ENCODE measurements around the gene RSU1. TPM values are rescaled to one million over a fixed set of nuclear protein-coding genes. Genes with fewer than 3 reads are reported as not detected.

Gene RSU1
- total and polyA plus RNA-seq, 2 of the 13 experiments (the other 11 are each of a cell fraction or from before 2014, with no cell fraction given) = 32.3 to 35.1 TPM

DNA sequence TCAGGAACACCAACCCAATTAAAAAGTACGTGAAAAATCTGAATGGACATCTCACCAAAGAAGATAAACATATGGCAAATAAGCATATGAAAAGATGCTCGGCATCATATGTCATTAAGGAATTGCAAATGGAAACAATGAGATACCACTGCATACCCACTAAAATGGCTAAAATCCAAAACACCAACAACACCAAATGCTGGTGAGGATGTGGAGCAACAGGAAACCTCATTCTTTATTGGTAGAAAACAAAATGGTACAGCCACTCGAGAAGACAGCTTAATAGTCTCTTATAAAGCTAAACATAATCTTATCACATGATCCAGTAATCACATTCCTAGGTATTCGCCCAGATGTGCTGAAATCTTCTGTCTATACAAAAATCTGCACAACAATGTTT, 13.1 kb downstream of the RSU1 start:
- no peaks in the 10 kb centered on the region for H3K27me3 ChIP-seq (ENCODE audit: control insufficient read depth in 1 of 2, insufficient read depth in 2 of 2, low read length in 2 of 2)
- no peak overlapping the region for H3K4me3 ChIP-seq (replicated peaks in 1 of 3; ENCODE audit: insufficient read depth in 1 of 3, low read depth in 2 of 3, low read length in 3 of 3)
- TF ChIP-seq, protein P1, sequence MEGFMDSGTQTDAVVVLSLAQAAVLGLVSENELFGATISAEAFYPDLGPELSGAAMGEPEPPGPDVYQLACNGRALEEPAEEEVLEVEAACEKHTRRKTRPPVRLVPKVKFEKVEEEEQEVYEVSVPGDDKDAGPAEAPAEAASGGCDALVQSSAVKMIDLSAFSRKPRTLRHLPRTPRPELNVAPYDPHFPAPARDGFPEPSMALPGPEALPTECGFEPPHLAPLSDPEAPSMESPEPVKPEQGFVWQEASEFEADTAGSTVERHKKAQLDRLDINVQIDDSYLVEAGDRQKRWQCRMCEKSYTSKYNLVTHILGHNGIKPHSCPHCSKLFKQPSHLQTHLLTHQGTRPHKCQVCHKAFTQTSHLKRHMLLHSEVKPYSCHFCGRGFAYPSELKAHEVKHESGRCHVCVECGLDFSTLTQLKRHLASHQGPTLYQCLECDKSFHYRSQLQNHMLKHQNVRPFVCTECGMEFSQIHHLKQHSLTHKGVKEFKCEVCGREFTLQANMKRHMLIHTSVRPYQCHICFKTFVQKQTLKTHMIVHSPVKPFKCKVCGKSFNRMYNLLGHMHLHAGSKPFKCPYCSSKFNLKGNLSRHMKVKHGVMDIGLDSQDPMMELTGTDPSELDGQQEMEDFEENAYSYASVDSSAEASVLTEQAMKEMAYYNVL (CRISPR knock-in tag; IDR thresholded peaks at IDR 0.05; ENCODE audit: borderline replicate concordance) = no peak
- TF ChIP-seq ZNF749 (CRISPR knock-in tag; IDR thresholded peaks at IDR 0.05; ENCODE audit: borderline replicate concordance) = no peak
- ATAC-seq (no peak), FAIRE-seq (no peak), DNase-seq (ENCODE audit: low spot score) (no peak)
- no peaks in the 10 kb centered on the region for H4K20me1 ChIP-seq (ENCODE audit: insufficient read depth, low read length)
- peaks cover 9% of the 10 kb centered on the region for H3K4me1 ChIP-seq (ENCODE audit: insufficient read depth, low read length)
- in situ Hi-C loops (cut with HindIII; ENCODE audit: extremely low pct_ligation_motif_present, low pct_unique_long_range_greater_than_20kb) = no loop called here
- H3K9me3 ChIP-seq (ENCODE audit: low read length) = no peaks in the 10 kb centered on the region
- 94% methylated on average over 4 of the region's 4 CpGs for WGBS (ENCODE audit: low lambda C conversion rate)
- no peak overlapping the region for H3K9ac ChIP-seq (ENCODE audit: insufficient read depth, low read depth, low read length)
- peaks cover 5% of the 10 kb centered on the region for H3K79me2 ChIP-seq (ENCODE audit: insufficient read depth, low read length)
- intact Hi-C loops (cut with micrococcal nuclease; ENCODE audit: unreplicated experiment) = no loop called here
- CTCF ChIA-PET (ENCODE audit: low intra/inter-chr PET ratio, low total read pairs) = no interaction called here
- POLR2A ChIA-PET = no interaction called here
- BruUV-seq (replicated peaks) = no TSS peak
- H3K36me3 ChIP-seq (replicated peaks in 1 of 2; ENCODE audit: control insufficient read depth in 1 of 2, insufficient read depth in 2 of 2, low read length in 2 of 2) = no peaks in the 10 kb centered on the region
- no peak overlapping the region for H3K27ac ChIP-seq (ENCODE audit: extremely low read length, insufficient read depth, low read length)
- H3K4me2 ChIP-seq (ENCODE audit: low read depth, low read length) = no peak overlapping the region
- H2AFZ ChIP-seq (ENCODE audit: low read length) = no peak overlapping the region

DNA sequence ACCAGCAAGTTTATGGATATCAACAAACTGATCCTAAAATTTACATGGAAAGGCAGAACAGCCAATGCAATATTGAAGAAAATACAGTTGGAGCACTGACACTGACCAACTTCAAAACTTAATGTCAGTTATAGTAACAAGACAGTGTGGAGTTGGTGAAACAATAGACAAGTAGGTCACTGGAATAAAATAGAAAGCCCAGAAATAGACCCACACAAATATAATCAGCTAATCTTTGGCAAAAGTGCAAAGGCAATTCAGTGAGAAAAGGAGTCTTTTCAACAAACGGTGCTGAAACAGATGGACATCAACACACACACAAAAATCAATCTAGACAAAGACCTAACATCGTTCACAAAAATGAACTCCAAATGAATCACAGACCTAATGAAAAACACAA, 13.8 kb downstream of the RSU1 start:
- no peak overlapping the region for H3K4me3 ChIP-seq (replicated peaks in 1 of 3; ENCODE audit: insufficient read depth in 1 of 3, low read depth in 2 of 3, low read length in 3 of 3)
- H3K27ac ChIP-seq (ENCODE audit: extremely low read length, insufficient read depth, low read length) = no peak overlapping the region
- H2AFZ ChIP-seq (ENCODE audit: low read length) = no peak overlapping the region
- H3K36me3 ChIP-seq (replicated peaks in 1 of 2; ENCODE audit: control insufficient read depth in 1 of 2, insufficient read depth in 2 of 2, low read length in 2 of 2) = no peaks in the 10 kb centered on the region
- intact Hi-C loops (cut with micrococcal nuclease; ENCODE audit: unreplicated experiment) = no loop called here
- FAIRE-seq = no peak
- no peak for DNase-seq (ENCODE audit: low spot score)
- WGBS (ENCODE audit: low lambda C conversion rate) = 91% methylated on average over 2 of the region's 2 CpGs
- H3K27me3 ChIP-seq (ENCODE audit: control insufficient read depth in 1 of 2, insufficient read depth in 2 of 2, low read length in 2 of 2) = no peaks in the 10 kb centered on the region
- no peak overlapping the region for H3K9ac ChIP-seq (ENCODE audit: insufficient read depth, low read depth, low read length)
- ATAC-seq = no peak
- H3K4me1 ChIP-seq (ENCODE audit: insufficient read depth, low read length) = peaks cover 13% of the 10 kb centered on the region
- in situ Hi-C loops (cut with HindIII; ENCODE audit: extremely low pct_ligation_motif_present, low pct_unique_long_range_greater_than_20kb) = no loop called here
- ChIA-PET CTCF (ENCODE audit: low intra/inter-chr PET ratio, low total read pairs) (no interaction called here), POLR2A (no interaction called here)
- H4K20me1 ChIP-seq (ENCODE audit: insufficient read depth, low read length) = no peaks in the 10 kb centered on the region
- BruUV-seq (replicated peaks) = no TSS peak
- peaks cover 5% of the 10 kb centered on the region for H3K79me2 ChIP-seq (ENCODE audit: insufficient read depth, low read length)
- no peaks in the 10 kb centered on the region for H3K9me3 ChIP-seq (ENCODE audit: low read length)
- H3K4me2 ChIP-seq (ENCODE audit: low read depth, low read length) = no peak overlapping the region
- TF ChIP-seq HNRNPH1 (optimal IDR thresholded peaks at IDR 0.05; ENCODE audit: low read depth, low read length) = no peak
- TF ChIP-seq, protein P2, sequence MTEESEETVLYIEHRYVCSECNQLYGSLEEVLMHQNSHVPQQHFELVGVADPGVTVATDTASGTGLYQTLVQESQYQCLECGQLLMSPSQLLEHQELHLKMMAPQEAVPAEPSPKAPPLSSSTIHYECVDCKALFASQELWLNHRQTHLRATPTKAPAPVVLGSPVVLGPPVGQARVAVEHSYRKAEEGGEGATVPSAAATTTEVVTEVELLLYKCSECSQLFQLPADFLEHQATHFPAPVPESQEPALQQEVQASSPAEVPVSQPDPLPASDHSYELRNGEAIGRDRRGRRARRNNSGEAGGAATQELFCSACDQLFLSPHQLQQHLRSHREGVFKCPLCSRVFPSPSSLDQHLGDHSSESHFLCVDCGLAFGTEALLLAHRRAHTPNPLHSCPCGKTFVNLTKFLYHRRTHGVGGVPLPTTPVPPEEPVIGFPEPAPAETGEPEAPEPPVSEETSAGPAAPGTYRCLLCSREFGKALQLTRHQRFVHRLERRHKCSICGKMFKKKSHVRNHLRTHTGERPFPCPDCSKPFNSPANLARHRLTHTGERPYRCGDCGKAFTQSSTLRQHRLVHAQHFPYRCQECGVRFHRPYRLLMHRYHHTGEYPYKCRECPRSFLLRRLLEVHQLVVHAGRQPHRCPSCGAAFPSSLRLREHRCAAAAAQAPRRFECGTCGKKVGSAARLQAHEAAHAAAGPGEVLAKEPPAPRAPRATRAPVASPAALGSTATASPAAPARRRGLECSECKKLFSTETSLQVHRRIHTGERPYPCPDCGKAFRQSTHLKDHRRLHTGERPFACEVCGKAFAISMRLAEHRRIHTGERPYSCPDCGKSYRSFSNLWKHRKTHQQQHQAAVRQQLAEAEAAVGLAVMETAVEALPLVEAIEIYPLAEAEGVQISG (CRISPR knock-in tag; IDR thresholded peaks at IDR 0.05) = no peak
- TF ChIP-seq ZNF614 (CRISPR knock-in tag; IDR thresholded peaks at IDR 0.05; ENCODE audit: borderline replicate concordance) = no peak
- TF ChIP-seq, protein P3, sequence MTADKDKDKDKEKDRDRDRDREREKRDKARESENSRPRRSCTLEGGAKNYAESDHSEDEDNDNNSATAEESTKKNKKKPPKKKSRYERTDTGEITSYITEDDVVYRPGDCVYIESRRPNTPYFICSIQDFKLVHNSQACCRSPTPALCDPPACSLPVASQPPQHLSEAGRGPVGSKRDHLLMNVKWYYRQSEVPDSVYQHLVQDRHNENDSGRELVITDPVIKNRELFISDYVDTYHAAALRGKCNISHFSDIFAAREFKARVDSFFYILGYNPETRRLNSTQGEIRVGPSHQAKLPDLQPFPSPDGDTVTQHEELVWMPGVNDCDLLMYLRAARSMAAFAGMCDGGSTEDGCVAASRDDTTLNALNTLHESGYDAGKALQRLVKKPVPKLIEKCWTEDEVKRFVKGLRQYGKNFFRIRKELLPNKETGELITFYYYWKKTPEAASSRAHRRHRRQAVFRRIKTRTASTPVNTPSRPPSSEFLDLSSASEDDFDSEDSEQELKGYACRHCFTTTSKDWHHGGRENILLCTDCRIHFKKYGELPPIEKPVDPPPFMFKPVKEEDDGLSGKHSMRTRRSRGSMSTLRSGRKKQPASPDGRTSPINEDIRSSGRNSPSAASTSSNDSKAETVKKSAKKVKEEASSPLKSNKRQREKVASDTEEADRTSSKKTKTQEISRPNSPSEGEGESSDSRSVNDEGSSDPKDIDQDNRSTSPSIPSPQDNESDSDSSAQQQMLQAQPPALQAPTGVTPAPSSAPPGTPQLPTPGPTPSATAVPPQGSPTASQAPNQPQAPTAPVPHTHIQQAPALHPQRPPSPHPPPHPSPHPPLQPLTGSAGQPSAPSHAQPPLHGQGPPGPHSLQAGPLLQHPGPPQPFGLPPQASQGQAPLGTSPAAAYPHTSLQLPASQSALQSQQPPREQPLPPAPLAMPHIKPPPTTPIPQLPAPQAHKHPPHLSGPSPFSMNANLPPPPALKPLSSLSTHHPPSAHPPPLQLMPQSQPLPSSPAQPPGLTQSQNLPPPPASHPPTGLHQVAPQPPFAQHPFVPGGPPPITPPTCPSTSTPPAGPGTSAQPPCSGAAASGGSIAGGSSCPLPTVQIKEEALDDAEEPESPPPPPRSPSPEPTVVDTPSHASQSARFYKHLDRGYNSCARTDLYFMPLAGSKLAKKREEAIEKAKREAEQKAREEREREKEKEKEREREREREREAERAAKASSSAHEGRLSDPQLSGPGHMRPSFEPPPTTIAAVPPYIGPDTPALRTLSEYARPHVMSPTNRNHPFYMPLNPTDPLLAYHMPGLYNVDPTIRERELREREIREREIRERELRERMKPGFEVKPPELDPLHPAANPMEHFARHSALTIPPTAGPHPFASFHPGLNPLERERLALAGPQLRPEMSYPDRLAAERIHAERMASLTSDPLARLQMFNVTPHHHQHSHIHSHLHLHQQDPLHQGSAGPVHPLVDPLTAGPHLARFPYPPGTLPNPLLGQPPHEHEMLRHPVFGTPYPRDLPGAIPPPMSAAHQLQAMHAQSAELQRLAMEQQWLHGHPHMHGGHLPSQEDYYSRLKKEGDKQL (CRISPR knock-in tag; IDR thresholded peaks at IDR 0.05; ENCODE audit: low read depth) = no peak

All from HepG2 (cell line).